ENCODE measurements around the gene GNA12. TPM values are rescaled to one million over a fixed set of nuclear protein-coding genes. Genes with fewer than 3 reads are reported as not detected.

The GNA12 gene
- total RNA-seq, 8 experiments from 2014 or later = 9.7 to 33.3 (median 20.5) TPM

DNA sequence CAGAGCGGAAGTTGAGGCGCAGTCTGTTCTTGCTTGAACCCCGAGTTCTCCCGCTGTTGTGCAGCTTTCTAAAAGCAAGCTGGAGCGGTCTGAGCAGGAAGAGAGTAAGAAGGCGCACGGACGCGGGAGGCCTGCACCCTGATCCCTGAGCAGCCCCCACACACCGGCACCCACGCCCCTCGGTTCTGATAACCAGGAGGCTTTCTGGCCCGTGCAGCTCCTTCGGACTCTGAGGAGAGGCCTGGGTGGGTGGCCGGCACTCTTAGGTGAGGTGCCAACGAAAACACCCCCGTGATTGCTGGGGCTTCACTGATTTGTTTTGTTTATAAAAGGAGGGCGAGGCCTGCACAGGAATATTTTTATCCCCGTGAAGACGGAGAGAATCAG is 127.2 kb downstream of the GNA12 start:
- in situ Hi-C loops (cut with MboI; ENCODE audit: low pct_unique_long_range_greater_than_20kb in 2 of 9, low sequenced_read_pairs in 9 of 9, unreplicated experiment in 9 of 9) = no loop called here
- Histone ChIP-seq H3K4me1 (replicated peaks in 1 of 2) (peaks cover 44 to 46% of the 10 kb centered on the region in 2 donors), H3K27ac (peak overlapping the region; percentile 51 to 68), H3K4me3 (no peak overlapping the region)
- no peak for ATAC-seq (replicated peaks in 6 of 8)
- WGBS, 10 experiments = 60 to 100% (median 98%) methylated on average over 1 to 6 of the region's 20 CpGs; no CpG with 5 or more reads in 3 of the 10 experiments

DNA sequence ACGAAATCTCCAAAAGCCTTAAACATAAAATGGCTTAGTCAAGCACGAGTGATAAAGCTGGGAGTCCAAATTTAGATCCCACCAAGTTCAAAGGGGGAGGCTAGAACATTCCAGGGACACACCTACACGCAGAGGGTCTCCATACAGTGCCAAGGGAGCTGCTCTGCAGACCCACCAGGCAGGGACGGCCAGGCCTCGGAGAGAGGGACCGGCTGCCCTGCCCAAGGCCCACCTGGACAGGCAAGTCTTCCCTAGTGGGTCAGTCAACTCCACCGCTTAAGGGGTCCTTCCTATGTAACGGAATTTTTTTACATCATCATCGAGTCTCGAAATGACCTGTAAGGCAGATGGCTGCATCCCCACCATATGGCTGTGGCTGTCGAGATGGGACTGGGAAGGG is 127.6 kb downstream of the GNA12 start:
- in situ Hi-C loops (cut with MboI; ENCODE audit: low pct_unique_long_range_greater_than_20kb in 2 of 9, low sequenced_read_pairs in 9 of 9, unreplicated experiment in 9 of 9) = no loop called here
- no peak for ATAC-seq (replicated peaks in 6 of 8)
- Histone ChIP-seq H3K4me1 (replicated peaks in 1 of 2) (peaks cover 44 to 46% of the 10 kb centered on the region in 2 donors), H3K27ac (peak overlapping the region in 1 of 2 donors; percentile 68), H3K4me3 (no peak overlapping the region)
- WGBS, 10 experiments = 80 to 100% (median 97%) methylated on average over 1 to 8 of the region's 11 CpGs; no CpG with 5 or more reads in 3 of the 10 experiments

DNA sequence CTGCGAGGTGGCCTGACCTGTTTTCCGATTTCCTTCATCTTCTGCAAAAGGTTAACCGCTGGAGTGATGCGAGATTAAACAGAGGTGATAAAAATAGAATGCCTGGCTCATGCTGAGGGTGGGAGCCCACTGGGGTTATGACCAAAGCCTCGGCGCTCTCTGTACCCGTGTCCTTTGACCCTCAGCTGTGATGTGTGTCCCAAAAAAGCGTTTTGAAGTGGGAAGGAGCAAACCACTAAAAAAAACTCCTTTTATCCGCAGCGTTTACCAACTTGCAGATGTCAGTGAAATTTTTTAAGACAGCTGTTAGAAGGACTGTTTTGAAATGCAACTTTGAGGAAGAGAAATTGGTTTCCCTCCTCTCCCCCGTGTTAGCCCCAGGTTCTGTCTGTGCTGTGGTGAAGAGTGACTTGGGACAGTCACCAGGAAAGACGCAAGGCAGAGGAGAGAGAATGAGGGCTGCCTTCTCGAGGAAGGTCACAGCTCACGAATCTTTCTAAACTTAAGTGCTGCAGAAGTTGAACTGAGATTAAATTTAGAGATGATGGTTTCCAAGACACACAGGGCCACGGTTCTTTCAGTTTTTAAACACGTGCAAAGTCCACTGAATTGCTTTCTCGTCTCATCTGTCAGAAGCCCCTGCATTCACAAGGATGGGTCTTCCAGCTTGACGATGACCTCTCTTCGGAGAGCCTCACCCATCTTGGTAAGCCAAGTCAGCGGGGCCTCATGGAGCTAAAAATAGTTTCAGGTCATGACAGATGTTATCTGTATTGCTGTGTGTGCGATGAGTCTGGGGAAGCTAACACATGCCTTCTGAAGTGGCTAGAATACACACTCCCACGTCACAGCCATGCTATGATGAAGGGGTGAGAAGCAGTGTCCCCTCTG is 128.5 kb downstream of the GNA12 start:
- no peak for ATAC-seq (replicated peaks in 6 of 8)
- WGBS, 10 experiments = 38 to 100% (median 87%) methylated on average over 2 to 13 of the region's 22 CpGs

DNA sequence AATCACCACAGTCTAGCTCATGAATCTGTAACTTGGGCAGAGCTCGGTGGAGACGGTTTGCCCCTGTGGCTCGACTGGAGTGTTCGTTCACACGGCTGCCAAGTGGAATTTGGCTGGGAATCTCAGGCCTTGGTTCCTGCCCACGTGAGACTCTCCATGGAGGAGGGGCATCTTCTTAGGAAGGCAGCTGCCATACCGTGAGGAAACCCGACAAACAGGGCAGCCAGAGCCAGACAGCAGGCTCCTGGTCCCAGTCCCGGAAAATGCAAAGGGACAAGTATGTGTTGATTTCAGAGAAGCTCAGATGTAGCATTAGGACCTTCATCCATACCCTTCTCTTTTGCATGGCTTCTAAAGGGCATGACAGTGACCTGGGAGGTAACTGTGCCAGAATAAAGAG is 129.5 kb downstream of the GNA12 start:
- Histone ChIP-seq H3K4me3 (no peak overlapping the region), H3K27ac (no peak overlapping the region), H3K4me1 (replicated peaks in 1 of 2) (peaks cover 49 to 55% of the 10 kb centered on the region in 2 donors)
- 80 to 100% (median 93%) methylated on average over 1 to 8 of the region's 9 CpGs; no CpG with 5 or more reads in 5 of the 10 experiments for WGBS, 10 experiments
- in situ Hi-C loops (cut with MboI; ENCODE audit: low pct_unique_long_range_greater_than_20kb in 2 of 9, low sequenced_read_pairs in 9 of 9, unreplicated experiment in 9 of 9) = no loop called here
- ATAC-seq (replicated peaks in 6 of 8) = no peak

More for the DNA sequence above, 128.5 kb downstream of the GNA12 start:
- peaks cover 46% of the 10 kb centered on the region in 2 donors for H3K4me1 ChIP-seq (replicated peaks in 1 of 2)
- in situ Hi-C loops (cut with MboI; ENCODE audit: low pct_unique_long_range_greater_than_20kb in 2 of 9, low sequenced_read_pairs in 9 of 9, unreplicated experiment in 9 of 9) = no loop called here
- H3K27ac ChIP-seq = no peak overlapping the region
- no peak overlapping the region for H3K4me3 ChIP-seq

DNA sequence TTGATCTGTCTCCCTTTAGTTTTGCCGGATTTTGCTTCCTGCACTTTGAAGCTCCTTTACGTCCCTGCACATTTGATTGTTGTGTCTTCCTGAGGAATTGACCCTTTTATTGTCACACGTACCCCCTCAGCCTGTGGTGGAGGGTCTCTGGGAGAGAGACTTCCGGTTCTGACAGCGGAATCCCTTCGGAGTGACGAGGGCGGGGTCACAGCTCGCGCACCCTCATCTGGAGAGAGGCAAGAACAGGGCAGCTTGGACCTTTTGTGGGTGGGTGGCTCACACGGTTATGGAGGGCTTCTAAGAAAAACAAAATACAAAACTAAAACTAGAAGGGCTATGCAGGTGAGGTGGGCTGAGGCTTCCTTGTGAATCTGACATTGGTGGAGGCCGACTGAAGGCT is 130.1 kb downstream of the GNA12 start:
- ATAC-seq (replicated peaks in 6 of 8) = no peak
- H3K4me3 ChIP-seq = no peak overlapping the region
- H3K27ac ChIP-seq = no peak overlapping the region
- in situ Hi-C loops (cut with MboI; ENCODE audit: low pct_unique_long_range_greater_than_20kb in 2 of 9, low sequenced_read_pairs in 9 of 9, unreplicated experiment in 9 of 9) = no loop called here
- 50 to 100% (median 82%) methylated on average over 2 to 11 of the region's 12 CpGs; no CpG with 5 or more reads in 2 of the 10 experiments for WGBS, 10 experiments
- peaks cover 49 to 59% of the 10 kb centered on the region in 2 donors for H3K4me1 ChIP-seq (replicated peaks in 1 of 2)

DNA sequence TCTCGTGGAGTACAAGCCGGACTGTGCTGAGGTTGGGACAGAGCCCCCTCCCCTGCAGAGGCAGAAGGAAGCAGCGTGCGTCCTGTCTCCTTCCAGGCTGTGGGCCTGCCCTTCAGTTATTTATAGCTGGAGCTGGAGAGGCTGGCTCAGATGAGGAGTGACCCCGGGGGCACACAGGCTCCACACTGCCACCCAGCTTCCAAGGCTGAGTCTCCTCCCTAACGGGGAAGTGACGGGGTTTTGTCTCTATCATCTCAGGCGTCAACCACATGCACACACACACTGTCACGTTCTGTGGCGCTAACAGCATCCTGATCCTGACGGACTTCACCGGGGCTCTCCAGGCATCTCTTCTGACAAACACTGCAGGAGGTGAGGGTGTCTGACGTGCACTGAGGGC is 130.7 kb downstream of the GNA12 start:
- Histone ChIP-seq H3K4me3 (no peak overlapping the region), H3K4me1 (replicated peaks in 1 of 2) (peaks cover 49 to 56% of the 10 kb centered on the region in 2 donors), H3K27ac (peak overlapping the region; percentile 18 to 48)
- in situ Hi-C loops (cut with MboI; ENCODE audit: low pct_unique_long_range_greater_than_20kb in 2 of 9, low sequenced_read_pairs in 9 of 9, unreplicated experiment in 9 of 9) = no loop called here
- ATAC-seq (replicated peaks in 6 of 8) = peak in 6 of 8 experiments; percentile 6 to 87 (median 82)
- 0 to 100% (median 55%) methylated on average over 1 to 11 of the region's 13 CpGs; no CpG with 5 or more reads in 5 of the 10 experiments for WGBS, 10 experiments

DNA sequence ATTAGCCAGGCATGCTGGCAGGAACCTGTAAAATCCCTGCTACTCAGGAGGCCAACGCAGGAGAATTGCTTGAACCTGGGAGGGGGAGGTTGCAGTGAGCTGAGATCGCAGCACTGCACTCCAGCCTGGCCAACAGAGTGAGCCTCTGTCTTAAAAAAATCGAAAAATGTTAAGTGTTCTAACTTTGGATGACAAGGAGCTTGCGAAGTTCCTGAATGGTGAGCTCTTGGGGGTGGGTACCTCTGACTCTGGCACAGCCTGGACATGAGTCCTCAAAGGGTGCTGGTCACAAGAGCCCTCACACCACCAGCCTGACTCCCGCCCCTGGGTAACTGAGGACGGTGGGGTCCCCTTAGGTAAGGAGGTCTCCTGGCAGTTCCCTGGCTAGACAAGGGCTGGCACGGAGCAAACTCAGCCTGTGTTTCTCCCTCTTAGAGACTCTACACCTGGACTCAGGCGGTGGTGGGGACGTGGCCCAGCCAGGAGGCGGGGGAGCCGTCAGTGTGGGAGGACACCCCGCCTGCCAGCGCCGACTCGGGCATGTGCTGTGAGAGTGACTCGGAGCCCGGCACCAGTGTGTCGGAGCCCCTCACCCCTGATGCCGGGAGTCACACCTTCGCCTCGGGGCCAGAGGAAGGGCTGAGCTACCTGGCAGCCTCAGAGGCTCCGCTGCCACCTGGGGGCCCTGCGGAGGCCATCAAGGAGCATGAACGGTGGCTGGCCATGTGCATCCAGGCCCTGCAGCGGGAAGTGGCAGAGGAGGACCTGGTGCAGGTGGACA is 132.0 kb downstream of the GNA12 start:
- WGBS, 10 experiments = 79 to 100% (median 81%) methylated on average over 1 to 6 of the region's 25 CpGs; no CpG with 5 or more reads in 5 of the 10 experiments
- Histone ChIP-seq H3K4me1 (replicated peaks in 1 of 2) (peaks cover 36 to 48% of the 10 kb centered on the region in 2 donors), H3K27ac (no peak overlapping the region), H3K4me3 (no peak overlapping the region)
- in situ Hi-C loops (cut with MboI; ENCODE audit: low pct_unique_long_range_greater_than_20kb in 2 of 9, low sequenced_read_pairs in 9 of 9, unreplicated experiment in 9 of 9) = no loop called here
- no peak for ATAC-seq (replicated peaks in 6 of 8)

DNA sequence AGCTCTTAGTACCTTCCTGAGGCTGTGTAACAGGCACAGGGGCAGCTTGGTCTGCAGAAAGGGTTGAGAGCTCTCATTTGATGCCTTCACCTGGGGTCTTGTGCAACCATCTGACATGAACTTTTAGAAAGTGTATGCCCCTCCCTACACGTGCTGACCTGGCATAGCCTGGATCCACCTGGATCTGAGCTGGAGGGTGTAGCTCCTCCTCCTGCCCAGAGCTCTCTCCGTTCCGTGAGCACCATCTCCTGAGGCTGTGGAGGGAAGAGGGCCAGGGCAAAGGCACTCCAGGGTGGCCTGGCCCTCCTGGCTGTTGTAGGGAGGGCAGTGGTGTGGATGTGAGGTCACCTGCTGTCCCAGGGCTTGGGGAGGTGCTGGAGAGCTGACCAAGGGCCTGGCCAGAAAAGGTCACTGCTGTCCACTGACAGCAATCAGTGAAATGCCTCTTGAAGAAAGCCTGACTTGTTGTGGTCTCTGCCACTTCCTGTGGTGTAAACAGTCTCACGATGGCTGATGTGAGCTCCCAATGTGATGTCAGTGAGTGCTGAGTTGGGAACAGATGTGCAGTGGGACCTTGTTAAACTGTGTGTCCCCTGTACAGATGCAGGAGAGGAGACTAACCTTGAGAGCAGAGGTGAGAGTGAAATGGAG is 133.1 kb downstream of the GNA12 start:
- Histone ChIP-seq H3K27ac (no peak overlapping the region), H3K4me3 (no peak overlapping the region), H3K4me1 (replicated peaks in 1 of 2) (peaks cover 25 to 38% of the 10 kb centered on the region in 2 donors)
- no peak for ATAC-seq (replicated peaks in 6 of 8)
- in situ Hi-C loops (cut with MboI; ENCODE audit: low pct_unique_long_range_greater_than_20kb in 2 of 9, low sequenced_read_pairs in 9 of 9, unreplicated experiment in 9 of 9) = no loop called here
- WGBS, 10 experiments = 29 to 100% (median 40%) methylated on average over 1 of the region's 4 CpGs; no CpG with 5 or more reads in 7 of the 10 experiments

DNA sequence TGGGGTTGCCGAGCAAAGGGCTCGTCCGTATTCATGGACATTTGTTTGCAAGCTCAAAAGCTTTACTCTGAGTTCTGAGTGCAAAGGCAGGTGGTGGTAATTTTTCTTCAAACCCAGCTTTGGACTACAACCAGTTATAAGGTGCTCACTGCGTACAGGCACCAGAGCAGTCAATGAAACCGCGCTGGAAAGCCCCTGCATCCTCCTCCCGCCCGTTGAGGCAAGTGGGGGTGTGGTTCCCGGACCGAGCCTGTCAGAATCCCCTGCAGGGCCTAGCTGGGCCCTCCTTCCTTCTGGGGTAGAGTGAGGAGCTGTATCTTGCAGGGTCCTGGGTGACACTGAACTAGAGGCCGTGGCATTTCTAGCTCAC is 133.8 kb downstream of the GNA12 start:
- in situ Hi-C loops (cut with MboI; ENCODE audit: low pct_unique_long_range_greater_than_20kb in 2 of 9, low sequenced_read_pairs in 9 of 9, unreplicated experiment in 9 of 9) = no loop called here
- ATAC-seq (replicated peaks in 6 of 8) = peak in 3 of 8 experiments; percentile 4 to 10 (median 5)
- Histone ChIP-seq H3K27ac (no peak overlapping the region), H3K4me1 (replicated peaks in 1 of 2) (peaks cover 20 to 32% of the 10 kb centered on the region in 2 donors), H3K4me3 (no peak overlapping the region)
- WGBS, 10 experiments = 25 to 100% (median 76%) methylated on average over 1 to 8 of the region's 11 CpGs; no CpG with 5 or more reads in 6 of the 10 experiments

DNA sequence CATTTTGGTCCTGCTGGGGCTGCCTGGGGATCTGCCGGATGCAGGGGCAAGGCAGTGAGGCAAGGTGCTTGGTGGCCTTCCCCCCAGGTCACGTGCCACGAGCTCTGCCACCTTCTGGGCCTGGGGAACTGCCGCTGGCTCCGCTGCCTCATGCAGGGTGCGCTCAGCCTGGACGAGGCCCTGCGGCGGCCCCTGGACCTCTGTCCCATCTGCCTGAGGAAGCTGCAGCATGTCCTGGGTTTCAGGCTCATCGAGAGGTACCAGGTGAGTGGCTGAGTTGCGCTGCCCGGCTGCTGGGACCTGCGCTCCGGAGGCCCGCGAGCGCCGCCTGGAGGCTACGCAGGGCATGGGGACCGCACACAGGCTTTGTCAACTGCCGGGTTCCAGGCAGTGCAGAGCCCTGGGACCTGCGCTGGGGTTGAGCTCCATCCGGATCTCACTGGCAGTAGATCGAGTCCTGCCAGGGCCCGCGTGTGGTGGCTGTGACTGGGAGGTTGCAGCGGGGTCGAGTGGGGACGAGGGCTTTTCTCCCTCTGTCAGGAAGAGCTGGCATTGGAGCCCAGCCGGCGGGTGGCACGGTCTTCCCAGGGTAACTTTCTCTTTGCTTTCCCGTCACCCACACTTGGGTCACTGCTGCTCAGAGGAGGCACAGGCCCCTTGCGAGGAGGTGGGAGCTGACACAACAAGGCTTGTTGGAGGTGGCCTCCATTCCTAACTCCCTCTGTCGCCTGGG is 134.4 kb downstream of the GNA12 start:
- 14 to 94% (median 55%) methylated on average over 1 to 6 of the region's 35 CpGs; no CpG with 5 or more reads in 5 of the 10 experiments for WGBS, 10 experiments
- ATAC-seq (replicated peaks in 6 of 8) = peak; percentile 44 to 95 (median 65)
- no peak overlapping the region for H3K4me3 ChIP-seq
- H3K27ac ChIP-seq = no peak overlapping the region
- in situ Hi-C loops (cut with MboI; ENCODE audit: low pct_unique_long_range_greater_than_20kb in 2 of 9, low sequenced_read_pairs in 9 of 9, unreplicated experiment in 9 of 9) = no loop called here
- H3K4me1 ChIP-seq (replicated peaks in 1 of 2) = peaks cover 20 to 32% of the 10 kb centered on the region in 2 donors

DNA sequence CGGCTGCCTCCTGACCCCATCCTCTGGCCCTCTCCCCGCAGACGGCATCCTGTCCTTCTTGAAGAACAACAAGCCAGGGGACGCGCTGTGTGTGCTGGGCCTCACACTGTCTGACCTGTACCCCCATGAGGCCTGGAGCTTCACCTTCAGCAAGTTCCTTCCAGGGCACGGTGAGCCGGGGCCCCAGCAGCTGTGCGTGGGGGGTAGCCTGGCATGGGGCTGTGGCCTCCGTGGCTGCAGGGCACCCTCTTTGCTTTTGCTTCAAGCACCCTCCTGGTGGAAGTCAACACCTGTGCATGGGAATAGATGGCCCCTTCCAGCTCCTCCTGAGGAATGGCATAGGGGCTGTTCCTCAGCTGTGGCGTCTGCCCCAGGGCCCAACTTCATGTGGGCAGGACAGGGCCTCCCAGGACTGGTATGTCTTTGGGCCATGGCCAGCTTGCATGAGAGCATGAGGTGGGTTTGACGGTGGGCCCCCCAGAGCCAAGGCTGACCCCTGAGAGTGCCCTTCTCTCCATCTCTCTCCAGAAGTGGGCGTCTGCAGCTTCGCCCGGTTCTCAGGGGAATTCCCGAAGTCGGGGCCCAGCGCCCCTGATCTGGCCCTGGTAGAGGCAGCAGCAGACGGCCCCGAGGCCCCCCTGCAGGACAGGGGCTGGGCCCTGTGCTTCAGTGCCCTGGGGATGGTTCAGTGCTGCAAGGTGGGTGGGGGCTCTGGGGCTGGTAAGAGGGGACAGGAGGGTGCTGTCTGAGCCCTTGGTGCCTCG is 135.4 kb downstream of the GNA12 start:
- no peak overlapping the region for H3K27ac ChIP-seq
- ATAC-seq (replicated peaks in 6 of 8) = no peak
- no peak overlapping the region for H3K4me3 ChIP-seq
- peaks cover 16 to 30% of the 10 kb centered on the region in 2 donors for H3K4me1 ChIP-seq (replicated peaks in 1 of 2)
- in situ Hi-C loops (cut with MboI; ENCODE audit: low pct_unique_long_range_greater_than_20kb in 2 of 9, low sequenced_read_pairs in 9 of 9, unreplicated experiment in 9 of 9) = no loop called here
- 67 to 87% (median 80%) methylated on average over 1 to 4 of the region's 20 CpGs; no CpG with 5 or more reads in 7 of the 10 experiments for WGBS, 10 experiments

Data from motor neuron (in vitro differentiated cells).